Renal pelvis (tissue), 12 donors: Measurements from ENCODE around the gene LINC00305. TPM values are rescaled to one million over a fixed set of nuclear protein-coding genes. Genes with fewer than 3 reads are reported as not detected.

Source experiments
- DNase-seq: peaks from one replicate; pipeline ENCODE4 v3.0.0-alpha.2; 2013
- long read RNA-seq, 16 experiments: transcript quantifications; one replicate each; lab custom pipeline, GENCODE V29; 2026
- polyA plus RNA-seq, 3 donors: library from polyadenylated mRNA; unstranded; fragments of 120-200 nt; gene quantifications; one replicate each; pipeline ENCODE4 v1.2.1, GENCODE V29; 2013; ENCODE audit not compliant: insufficient read length in 3 of 3

The LINC00305 gene
- polyA plus RNA-seq, result 1 to 10 TPM; 2.2 to 4.5 (median 3.1) TPM
- long read RNA-seq, donor 1, result 0 reads
- long read RNA-seq, donor 2, result 0 reads
- long read RNA-seq, donor 3, result 0 reads
- long read RNA-seq, donor 4, result 0 reads
- long read RNA-seq, donor 5, result 0 reads
- long read RNA-seq, donor 6, result 0 reads
- long read RNA-seq, donor 7, result 0 reads
- long read RNA-seq, donor 8, result 0 reads
- long read RNA-seq, donor 9, result 0 reads
- long read RNA-seq, donor 10, result 0 reads
- long read RNA-seq, donor 11, result 0 reads
- long read RNA-seq, donor 12, result 0 reads
- long read RNA-seq, donor 13, result 0 reads
- long read RNA-seq, donor 14, result 0 reads
- long read RNA-seq, donor 15, result 0 reads
- long read RNA-seq, donor 16, result 0 reads

GRCh38 chr18:64148988-64149387, at the start of gene LINC00305:
LINC00305 (minus strand) TSS chr18:64149088.
- DNase-seq, result no peak

- no peak for DNase-seq
Observed at GRCh38 chr18:64191069-64191468, 42.2 kb upstream of the LINC00305 start.

- DNase-seq, result no peak
Observed at GRCh38 chr18:64185987-64186386, 37.1 kb upstream of the LINC00305 start.

GRCh38 chr18:64183665-64184064, 34.8 kb upstream of the LINC00305 start:
- no peak for DNase-seq

- no peak for DNase-seq
Observed at GRCh38 chr18:64180617-64181016, 31.7 kb upstream of the LINC00305 start.

- DNase-seq, result no peak
Observed at GRCh38 chr18:64180171-64180570, 31.3 kb upstream of the LINC00305 start.

GRCh38 chr18:64179556-64180080, 30.7 kb upstream of the LINC00305 start:
- no peak for DNase-seq

- no peak for DNase-seq
Observed at GRCh38 chr18:64178860-64179259, 30.0 kb upstream of the LINC00305 start.

- no peak for DNase-seq
Observed at GRCh38 chr18:64175432-64175831, 26.5 kb upstream of the LINC00305 start.

GRCh38 chr18:64171576-64171975, 22.7 kb upstream of the LINC00305 start:
- DNase-seq, result no peak

- no peak for DNase-seq
Observed at GRCh38 chr18:64167408-64167925, 18.6 kb upstream of the LINC00305 start.

- no peak for DNase-seq
Observed at GRCh38 chr18:64165906-64166305, 17.0 kb upstream of the LINC00305 start.

- DNase-seq, result no peak
Observed at GRCh38 chr18:64164883-64165282, 16.0 kb upstream of the LINC00305 start.

- DNase-seq, result no peak
Observed at GRCh38 chr18:64149916-64150438, 1.1 kb upstream of the LINC00305 start.

- no peak for DNase-seq
Observed at GRCh38 chr18:64142904-64143303, 6.0 kb downstream of the LINC00305 start.

GRCh38 chr18:64137914-64138313, 11.0 kb downstream of the LINC00305 start:
- no peak for DNase-seq

- DNase-seq, result no peak
Observed at GRCh38 chr18:64134044-64134747, 14.7 kb downstream of the LINC00305 start.

GRCh38 chr18:64132871-64133270, 16.0 kb downstream of the LINC00305 start:
- DNase-seq, result no peak

- DNase-seq, result no peak
Observed at GRCh38 chr18:64131314-64131713, 17.6 kb downstream of the LINC00305 start.

- no peak for DNase-seq
Observed at GRCh38 chr18:64127172-64127571, 21.7 kb downstream of the LINC00305 start.

- DNase-seq, result no peak
Observed at GRCh38 chr18:64119916-64120315, 29.0 kb downstream of the LINC00305 start.

- no peak for DNase-seq
Observed at GRCh38 chr18:64118406-64118805, 30.5 kb downstream of the LINC00305 start.
